ENCODE data around the gene CENATAC. TPM values are rescaled to one million over a fixed set of nuclear protein-coding genes. Genes with fewer than 3 reads are reported as not detected.
A peak's percentile ranks its signal among the peaks of the same experiment; 100 is the strongest.

The CENATAC gene

DNA sequence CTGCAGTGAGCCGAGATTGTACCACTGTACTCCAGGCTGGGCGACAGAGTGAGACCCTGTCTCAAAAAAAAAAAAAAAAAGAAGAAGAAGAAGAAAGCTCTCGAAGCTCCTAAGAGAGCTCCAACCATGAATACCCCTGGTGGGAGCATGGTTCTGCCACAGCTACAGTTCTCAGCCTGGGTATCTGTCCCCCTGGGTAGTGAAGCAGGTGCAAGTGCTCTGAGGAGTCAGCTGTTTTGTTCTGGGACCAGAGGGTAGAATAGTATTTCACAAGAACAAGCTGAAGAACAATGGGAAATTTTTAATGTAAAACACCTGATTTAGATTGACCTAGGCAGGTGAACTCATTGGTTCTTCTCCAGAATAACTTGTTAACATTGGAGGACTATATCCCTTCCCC is 63.3 kb downstream of the CENATAC start:
- no peak for DNase-seq (ENCODE audit: low read depth in 1 of 2, low spot score in 1 of 2)
- H3K27ac ChIP-seq (replicated peaks) = no peak overlapping the region
- no peak overlapping the region for H3K4me3 ChIP-seq (replicated peaks; ENCODE audit: insufficient read depth, low read length)
- no peaks in the 10 kb centered on the region for H3K27me3 ChIP-seq (ENCODE audit: insufficient read depth, poor library complexity, severe bottlenecking)
- TF ChIP-seq POLR2AphosphoS5 (IDR thresholded peaks at IDR 0.05; ENCODE audit: low read depth) (no peak), GABPA (IDR thresholded peaks at IDR 0.05; ENCODE audit: low read depth) (no peak), REST (IDR thresholded peaks at IDR 0.05; ENCODE audit: insufficient replicate concordance, low read depth) (no peak), SPI1 (IDR thresholded peaks at IDR 0.05; ENCODE audit: borderline replicate concordance, low read depth) (no peak)
- TF ChIP-seq, protein P1, sequence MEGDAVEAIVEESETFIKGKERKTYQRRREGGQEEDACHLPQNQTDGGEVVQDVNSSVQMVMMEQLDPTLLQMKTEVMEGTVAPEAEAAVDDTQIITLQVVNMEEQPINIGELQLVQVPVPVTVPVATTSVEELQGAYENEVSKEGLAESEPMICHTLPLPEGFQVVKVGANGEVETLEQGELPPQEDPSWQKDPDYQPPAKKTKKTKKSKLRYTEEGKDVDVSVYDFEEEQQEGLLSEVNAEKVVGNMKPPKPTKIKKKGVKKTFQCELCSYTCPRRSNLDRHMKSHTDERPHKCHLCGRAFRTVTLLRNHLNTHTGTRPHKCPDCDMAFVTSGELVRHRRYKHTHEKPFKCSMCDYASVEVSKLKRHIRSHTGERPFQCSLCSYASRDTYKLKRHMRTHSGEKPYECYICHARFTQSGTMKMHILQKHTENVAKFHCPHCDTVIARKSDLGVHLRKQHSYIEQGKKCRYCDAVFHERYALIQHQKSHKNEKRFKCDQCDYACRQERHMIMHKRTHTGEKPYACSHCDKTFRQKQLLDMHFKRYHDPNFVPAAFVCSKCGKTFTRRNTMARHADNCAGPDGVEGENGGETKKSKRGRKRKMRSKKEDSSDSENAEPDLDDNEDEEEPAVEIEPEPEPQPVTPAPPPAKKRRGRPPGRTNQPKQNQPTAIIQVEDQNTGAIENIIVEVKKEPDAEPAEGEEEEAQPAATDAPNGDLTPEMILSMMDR (IDR thresholded peaks at IDR 0.05; ENCODE audit: insufficient read depth, low read length) = no peak

DNA sequence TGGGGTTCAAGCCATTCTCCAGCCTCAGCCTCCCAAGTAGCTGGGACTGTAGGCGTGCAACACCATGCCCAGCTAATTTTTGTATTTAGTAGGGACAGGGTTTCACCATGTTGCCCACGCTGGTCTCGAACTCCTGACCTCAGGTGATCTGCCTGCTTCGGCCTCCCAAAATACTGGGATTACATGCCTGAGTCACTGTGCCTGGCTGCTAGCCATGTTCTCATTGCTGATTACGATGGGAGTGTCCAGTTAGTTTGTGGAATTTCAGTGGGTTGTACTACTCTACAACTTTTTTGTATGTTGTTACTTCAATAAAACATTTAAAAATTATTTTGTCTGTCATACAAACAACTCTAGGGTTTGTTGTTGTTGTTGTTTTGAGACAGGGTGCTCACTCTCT is 64.8 kb downstream of the CENATAC start:
- Histone ChIP-seq H3K27ac (replicated peaks) (no peak overlapping the region), H3K27me3 (ENCODE audit: insufficient read depth, poor library complexity, severe bottlenecking) (no peaks in the 10 kb centered on the region), H3K4me3 (replicated peaks; ENCODE audit: insufficient read depth, low read length) (no peak overlapping the region)
- no peak for DNase-seq (ENCODE audit: low read depth in 1 of 2, low spot score in 1 of 2)
- TF ChIP-seq SPI1 (IDR thresholded peaks at IDR 0.05; ENCODE audit: borderline replicate concordance, low read depth) = no peak
- TF ChIP-seq, protein P1 (IDR thresholded peaks at IDR 0.05; ENCODE audit: insufficient read depth, low read length) = no peak
- TF ChIP-seq POLR2AphosphoS5 (IDR thresholded peaks at IDR 0.05; ENCODE audit: low read depth) = no peak
- no peak for TF ChIP-seq GABPA (IDR thresholded peaks at IDR 0.05; ENCODE audit: low read depth)

GRCh38 chr11:119065369-119065768 is 67.4 kb downstream of the CENATAC start:
- no peaks in the 10 kb centered on the region for H3K27me3 ChIP-seq (ENCODE audit: insufficient read depth, poor library complexity, severe bottlenecking)
- no peak overlapping the region for H3K4me3 ChIP-seq (replicated peaks; ENCODE audit: insufficient read depth, low read length)
- TF ChIP-seq POLR2AphosphoS5 (IDR thresholded peaks at IDR 0.05; ENCODE audit: low read depth) = no peak
- TF ChIP-seq REST (IDR thresholded peaks at IDR 0.05; ENCODE audit: insufficient replicate concordance, low read depth) = no peak
- TF ChIP-seq GABPA (IDR thresholded peaks at IDR 0.05; ENCODE audit: low read depth) = no peak
- TF ChIP-seq, protein P1 (IDR thresholded peaks at IDR 0.05; ENCODE audit: insufficient read depth, low read length) = peak; percentile 67
- no peak for TF ChIP-seq SPI1 (IDR thresholded peaks at IDR 0.05; ENCODE audit: borderline replicate concordance, low read depth)
- DNase-seq (ENCODE audit: low read depth in 1 of 2, low spot score in 1 of 2) = peak in 1 of 2 experiments; percentile 61
- no peak overlapping the region for H3K27ac ChIP-seq (replicated peaks)

Small RNA genes lying within 50 kb of the gene (microRNA-seq; reads per million reads assigned to microRNA genes)
- not detected for gene MIR3656
